ENCODE results near the gene PAFAH2.

Gene PAFAH2

DNA sequence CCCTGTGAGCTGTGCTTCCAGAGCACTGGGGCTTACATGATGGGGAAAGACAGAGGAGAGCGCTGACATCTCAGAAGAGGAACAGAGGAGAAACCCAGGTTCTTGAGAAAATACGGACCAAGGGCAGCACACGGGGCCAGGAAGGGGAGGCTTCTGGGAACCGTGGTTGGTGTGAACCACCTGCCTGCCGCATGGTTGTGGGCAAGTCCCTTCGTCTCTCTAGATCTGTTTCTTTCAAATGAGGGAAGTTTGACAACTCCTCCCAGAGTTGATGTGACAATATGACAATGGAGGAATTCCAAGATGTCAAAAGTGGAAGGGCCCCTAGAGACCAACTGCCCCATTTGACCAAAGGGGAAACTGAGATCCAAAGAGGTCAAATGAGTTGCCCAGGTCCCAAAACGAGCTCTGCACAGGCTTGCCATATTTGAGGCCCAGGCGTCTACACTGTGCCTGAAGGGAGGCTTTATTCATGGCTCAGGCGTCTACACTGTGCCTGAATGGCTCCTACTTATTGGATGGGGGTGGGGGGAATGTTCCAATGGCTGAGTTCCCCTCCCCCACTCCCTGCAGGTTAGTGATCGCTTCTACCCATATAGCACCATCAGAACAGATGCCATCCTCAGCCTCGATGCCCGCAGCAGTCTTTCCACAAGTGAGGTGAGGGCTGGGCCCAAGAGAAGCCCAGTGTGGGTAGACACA lies 34.9 kb upstream of the PAFAH2 start:
- Histone ChIP-seq H3K79me2 (ENCODE audit: insufficient read depth, low read depth) (no peaks in the 10 kb centered on the region), H3K27ac (no peak overlapping the region), H3K4me1 (ENCODE audit: low read depth, poor library complexity, severe bottlenecking) (no peaks in the 10 kb centered on the region), H3K9ac (no peak overlapping the region), H2AFZ (ENCODE audit: low read depth) (no peak overlapping the region), H3K4me2 (no peak overlapping the region), H3K27me3 (ENCODE audit: insufficient read depth, low read depth) (peaks cover 15% of the 10 kb centered on the region; the same call in 1 of the 2 replicates), H3K36me3 (ENCODE audit: insufficient read depth) (no peaks in the 10 kb centered on the region), H3K4me3 (IDR thresholded peaks at IDR 0.05; ENCODE audit: insufficient read depth, low read depth, low read length) (no peak overlapping the region), H4K20me1 (ENCODE audit: insufficient read depth) (no peaks in the 10 kb centered on the region)
- TF ChIP-seq, protein P1, sequence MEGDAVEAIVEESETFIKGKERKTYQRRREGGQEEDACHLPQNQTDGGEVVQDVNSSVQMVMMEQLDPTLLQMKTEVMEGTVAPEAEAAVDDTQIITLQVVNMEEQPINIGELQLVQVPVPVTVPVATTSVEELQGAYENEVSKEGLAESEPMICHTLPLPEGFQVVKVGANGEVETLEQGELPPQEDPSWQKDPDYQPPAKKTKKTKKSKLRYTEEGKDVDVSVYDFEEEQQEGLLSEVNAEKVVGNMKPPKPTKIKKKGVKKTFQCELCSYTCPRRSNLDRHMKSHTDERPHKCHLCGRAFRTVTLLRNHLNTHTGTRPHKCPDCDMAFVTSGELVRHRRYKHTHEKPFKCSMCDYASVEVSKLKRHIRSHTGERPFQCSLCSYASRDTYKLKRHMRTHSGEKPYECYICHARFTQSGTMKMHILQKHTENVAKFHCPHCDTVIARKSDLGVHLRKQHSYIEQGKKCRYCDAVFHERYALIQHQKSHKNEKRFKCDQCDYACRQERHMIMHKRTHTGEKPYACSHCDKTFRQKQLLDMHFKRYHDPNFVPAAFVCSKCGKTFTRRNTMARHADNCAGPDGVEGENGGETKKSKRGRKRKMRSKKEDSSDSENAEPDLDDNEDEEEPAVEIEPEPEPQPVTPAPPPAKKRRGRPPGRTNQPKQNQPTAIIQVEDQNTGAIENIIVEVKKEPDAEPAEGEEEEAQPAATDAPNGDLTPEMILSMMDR (conservative IDR thresholded peaks at IDR 0.05; ENCODE audit: low read depth, low read length): no peak

DNA sequence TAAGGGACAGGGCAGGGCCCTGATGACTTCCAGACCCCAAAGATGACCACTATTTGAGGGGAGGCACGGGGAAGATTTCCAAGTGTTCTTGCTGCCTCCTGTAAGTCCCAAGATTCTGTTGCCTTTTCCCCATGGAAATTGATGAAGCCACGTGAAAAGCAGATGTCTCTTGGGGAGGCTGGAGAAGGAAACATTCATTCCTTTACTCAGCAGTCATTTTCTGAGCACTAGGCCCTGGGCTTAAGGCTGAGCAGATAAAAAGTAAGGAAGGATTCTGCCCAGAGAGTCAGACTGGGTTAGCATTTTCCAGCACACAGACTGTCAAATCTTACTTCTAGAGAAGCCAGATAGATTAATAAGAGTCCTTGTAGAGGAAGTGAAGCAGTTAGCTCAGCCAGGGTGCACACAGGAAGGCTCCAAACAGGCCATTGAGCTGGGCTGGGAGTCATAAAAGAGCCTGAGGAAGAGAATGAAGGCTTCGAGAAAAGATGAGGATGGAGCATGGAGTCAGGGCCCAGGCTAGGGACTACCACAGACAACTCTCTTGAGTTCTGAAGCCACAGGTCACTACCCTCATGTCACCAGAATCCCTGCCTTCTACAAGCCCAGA lies 33.9 kb upstream of the PAFAH2 start:
- no peak overlapping the region for H3K9ac ChIP-seq
- no peak overlapping the region for H3K27ac ChIP-seq
- no peaks in the 10 kb centered on the region for H3K79me2 ChIP-seq (ENCODE audit: insufficient read depth, low read depth)
- no peak overlapping the region for H2AFZ ChIP-seq (ENCODE audit: low read depth)
- no peak overlapping the region for H3K4me2 ChIP-seq
- H3K27me3 ChIP-seq (ENCODE audit: insufficient read depth, low read depth): peaks cover 15% of the 10 kb centered on the region; the same call in 1 of the 2 replicates
- H3K36me3 ChIP-seq (ENCODE audit: insufficient read depth): no peaks in the 10 kb centered on the region
- TF ChIP-seq, protein P1 (conservative IDR thresholded peaks at IDR 0.05; ENCODE audit: low read depth, low read length): no peak
- no peaks in the 10 kb centered on the region for H4K20me1 ChIP-seq (ENCODE audit: insufficient read depth)
- H3K4me3 ChIP-seq (IDR thresholded peaks at IDR 0.05; ENCODE audit: insufficient read depth, low read depth, low read length): no peak overlapping the region
- no peaks in the 10 kb centered on the region for H3K4me1 ChIP-seq (ENCODE audit: low read depth, poor library complexity, severe bottlenecking)

DNA sequence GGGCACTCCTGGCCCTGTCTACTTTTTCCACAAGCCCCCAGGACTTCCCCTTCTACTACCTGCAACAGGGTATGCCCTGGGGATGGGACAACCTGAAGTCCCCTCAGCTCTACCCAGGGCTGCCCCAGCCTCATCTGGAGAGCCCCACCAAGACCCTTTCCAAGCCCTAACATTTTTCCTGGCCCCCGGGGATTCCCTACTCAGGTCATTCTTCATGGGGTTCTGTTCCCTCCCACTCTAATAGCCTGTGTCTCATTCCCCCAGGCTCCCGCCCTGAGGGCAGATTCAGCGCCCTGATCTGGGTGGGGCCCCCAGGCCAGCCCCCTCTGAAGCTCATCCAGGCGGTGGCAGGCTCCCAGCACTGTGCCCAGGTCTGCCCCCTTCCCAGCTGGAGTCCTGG lies 33.3 kb upstream of the PAFAH2 start:
- H3K9ac ChIP-seq: no peak overlapping the region
- TF ChIP-seq, protein P1 (conservative IDR thresholded peaks at IDR 0.05; ENCODE audit: low read depth, low read length): no peak
- no peak overlapping the region for H3K27ac ChIP-seq
- no peak overlapping the region for H3K4me2 ChIP-seq
- H3K4me1 ChIP-seq (ENCODE audit: low read depth, poor library complexity, severe bottlenecking): no peaks in the 10 kb centered on the region
- H3K36me3 ChIP-seq (ENCODE audit: insufficient read depth): no peaks in the 10 kb centered on the region
- peaks cover 15% of the 10 kb centered on the region; the same call in 1 of the 2 replicates for H3K27me3 ChIP-seq (ENCODE audit: insufficient read depth, low read depth)
- no peaks in the 10 kb centered on the region for H3K79me2 ChIP-seq (ENCODE audit: insufficient read depth, low read depth)
- H4K20me1 ChIP-seq (ENCODE audit: insufficient read depth): no peaks in the 10 kb centered on the region
- H2AFZ ChIP-seq (ENCODE audit: low read depth): no peak overlapping the region
- H3K4me3 ChIP-seq (IDR thresholded peaks at IDR 0.05; ENCODE audit: insufficient read depth, low read depth, low read length): no peak overlapping the region

DNA sequence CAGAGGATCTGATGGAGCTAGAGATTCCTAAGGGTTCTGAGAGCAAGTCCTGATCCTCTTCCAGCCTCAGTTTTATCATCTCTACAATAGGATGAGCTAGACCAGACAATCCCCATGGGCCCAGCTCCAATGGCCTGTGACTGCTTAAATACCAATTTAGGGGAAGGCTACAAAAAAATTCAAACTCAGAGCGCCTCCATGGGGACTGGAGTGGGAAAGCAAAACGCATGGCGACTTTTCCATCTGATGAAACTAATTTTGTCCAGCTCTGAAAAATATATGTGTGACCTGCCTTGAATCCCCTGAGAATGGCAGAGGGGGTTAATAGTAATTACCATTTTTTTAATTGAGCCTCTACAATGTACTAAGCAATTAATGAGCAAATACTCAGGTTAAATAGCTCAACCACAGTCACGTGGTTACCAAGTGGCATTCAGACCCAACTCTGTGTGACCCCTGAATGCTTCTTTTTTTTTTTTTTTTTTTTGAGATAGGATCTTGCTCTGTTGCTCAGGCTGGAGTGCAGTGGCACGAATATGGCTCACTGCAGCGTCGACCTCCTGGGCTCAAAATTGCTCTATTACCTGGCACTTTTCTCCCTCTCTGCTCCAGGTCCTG lies 32.1 kb upstream of the PAFAH2 start:
- no peak overlapping the region for H3K4me3 ChIP-seq (IDR thresholded peaks at IDR 0.05; ENCODE audit: insufficient read depth, low read depth, low read length)
- no peak overlapping the region for H2AFZ ChIP-seq (ENCODE audit: low read depth)
- H4K20me1 ChIP-seq (ENCODE audit: insufficient read depth): no peaks in the 10 kb centered on the region
- no peak overlapping the region for H3K27ac ChIP-seq
- H3K79me2 ChIP-seq (ENCODE audit: insufficient read depth, low read depth): no peaks in the 10 kb centered on the region
- TF ChIP-seq, protein P1 (conservative IDR thresholded peaks at IDR 0.05; ENCODE audit: low read depth, low read length): no peak
- H3K36me3 ChIP-seq (ENCODE audit: insufficient read depth): no peaks in the 10 kb centered on the region
- H3K9ac ChIP-seq: no peak overlapping the region
- H3K27me3 ChIP-seq (ENCODE audit: insufficient read depth, low read depth): peaks cover 15% of the 10 kb centered on the region; the same call in 1 of the 2 replicates
- H3K4me1 ChIP-seq (ENCODE audit: low read depth, poor library complexity, severe bottlenecking): no peaks in the 10 kb centered on the region
- H3K4me2 ChIP-seq: no peak overlapping the region
